ENCODE results near the gene WWOX. TPM values are rescaled to one million over a fixed set of nuclear protein-coding genes. Genes with fewer than 3 reads are reported as not detected.

Gene WWOX
- total and polyA plus RNA-seq, 7 donors, result 7.1 to 46.8 (median 16.1) TPM

GRCh38 chr16:78761427-78761826 is 662.0 kb downstream of the WWOX start:
- H3K4me1 ChIP-seq, result peaks cover 0 to 11% (median 2%) of the 10 kb centered on the region in 4 donors
- no peaks in the 10 kb centered on the region for H3K36me3 ChIP-seq
- no peak overlapping the region for H3K4me3 ChIP-seq
- no peaks in the 10 kb centered on the region for H3K27me3 ChIP-seq
- no peak for DNase-seq
- 60 to 88% methylated on average over 5 of the region's 5 CpGs for WGBS, 2 donors
- TF ChIP-seq CTCF (IDR thresholded peaks at IDR 0.05) (no peak), POLR2AphosphoS5 (IDR thresholded peaks at IDR 0.05) (no peak), EP300 (IDR thresholded peaks at IDR 0.05) (no peak), POLR2A (IDR thresholded peaks at IDR 0.05) (no peak)
- intact Hi-C loops (cut with DNase I), result no loop called here
- H3K27ac ChIP-seq, result no peak overlapping the region
- no peaks in the 10 kb centered on the region for H3K9me3 ChIP-seq

GRCh38 chr16:78762222-78762621 is 662.8 kb downstream of the WWOX start:
- no peak overlapping the region for H3K4me3 ChIP-seq
- no peaks in the 10 kb centered on the region for H3K27me3 ChIP-seq
- peaks cover 0 to 11% (median 2%) of the 10 kb centered on the region in 4 donors for H3K4me1 ChIP-seq
- H3K36me3 ChIP-seq, result no peaks in the 10 kb centered on the region
- 70 to 85% methylated on average over 6 of the region's 6 CpGs for WGBS, 2 donors
- TF ChIP-seq EP300 (IDR thresholded peaks at IDR 0.05) (no peak), POLR2AphosphoS5 (IDR thresholded peaks at IDR 0.05) (no peak), POLR2A (IDR thresholded peaks at IDR 0.05) (no peak), CTCF (IDR thresholded peaks at IDR 0.05) (no peak)
- H3K27ac ChIP-seq, result no peak overlapping the region
- intact Hi-C loops (cut with DNase I), result no loop called here
- H3K9me3 ChIP-seq, result no peaks in the 10 kb centered on the region
- DNase-seq, result no peak

GRCh38 chr16:78763821-78764440 is 664.5 kb downstream of the WWOX start:
- intact Hi-C loops (cut with DNase I), result no loop called here
- DNase-seq, result no peak

GRCh38 chr16:78764478-78764877 is 665.0 kb downstream of the WWOX start:
- no peak for TF ChIP-seq CTCF (IDR thresholded peaks at IDR 0.05)
- TF ChIP-seq POLR2AphosphoS5 (IDR thresholded peaks at IDR 0.05), result no peak
- no peak for TF ChIP-seq POLR2A (IDR thresholded peaks at IDR 0.05)
- no peak for TF ChIP-seq EP300 (IDR thresholded peaks at IDR 0.05)
- Histone ChIP-seq H3K27me3 (no peaks in the 10 kb centered on the region), H3K27ac (no peak overlapping the region), H3K36me3 (no peaks in the 10 kb centered on the region), H3K4me1 (peaks cover 0 to 6% (median 2%) of the 10 kb centered on the region in 4 donors), H3K4me3 (no peak overlapping the region), H3K9me3 (no peaks in the 10 kb centered on the region)
- WGBS, 2 donors, result 97% methylated on average over 4 of the region's 4 CpGs
- no peak for DNase-seq
- intact Hi-C loops (cut with DNase I), result no loop called here

More at GRCh38 chr16:78763821-78764440, 664.5 kb downstream of the WWOX start:
- no peak overlapping the region for H3K4me3 ChIP-seq
- WGBS, 2 donors, result 84 to 87% methylated on average over 10 of the region's 10 CpGs
- TF ChIP-seq EP300 (IDR thresholded peaks at IDR 0.05) (no peak), POLR2A (IDR thresholded peaks at IDR 0.05) (no peak), CTCF (IDR thresholded peaks at IDR 0.05) (no peak)
- no peaks in the 10 kb centered on the region for H3K9me3 ChIP-seq
- no peak overlapping the region for H3K27ac ChIP-seq
- peaks cover 0 to 11% (median 2%) of the 10 kb centered on the region in 4 donors for H3K4me1 ChIP-seq
- no peaks in the 10 kb centered on the region for H3K36me3 ChIP-seq
- H3K27me3 ChIP-seq, result no peaks in the 10 kb centered on the region

- Histone ChIP-seq H3K27me3 (no peaks in the 10 kb centered on the region), H3K9me3 (no peaks in the 10 kb centered on the region), H3K4me1 (peaks cover 0 to 7% (median 2%) of the 10 kb centered on the region in 4 donors), H3K27ac (no peak overlapping the region), H3K36me3 (no peaks in the 10 kb centered on the region), H3K4me3 (no peak overlapping the region)
- no peak for DNase-seq
- no peak for TF ChIP-seq POLR2A (IDR thresholded peaks at IDR 0.05)
- TF ChIP-seq EP300 (IDR thresholded peaks at IDR 0.05), result no peak
- TF ChIP-seq CTCF (IDR thresholded peaks at IDR 0.05), result no peak
- no peak for TF ChIP-seq POLR2AphosphoS5 (IDR thresholded peaks at IDR 0.05)
- WGBS, 2 donors, result 91 to 93% methylated on average over 8 of the region's 8 CpGs
- intact Hi-C loops (cut with DNase I), result no loop called here
These were observed 668.8 kb downstream of the WWOX start for GRCh38 chr16:78768226-78768625.
